ENCODE results near the gene PLXNA4.

DNA sequence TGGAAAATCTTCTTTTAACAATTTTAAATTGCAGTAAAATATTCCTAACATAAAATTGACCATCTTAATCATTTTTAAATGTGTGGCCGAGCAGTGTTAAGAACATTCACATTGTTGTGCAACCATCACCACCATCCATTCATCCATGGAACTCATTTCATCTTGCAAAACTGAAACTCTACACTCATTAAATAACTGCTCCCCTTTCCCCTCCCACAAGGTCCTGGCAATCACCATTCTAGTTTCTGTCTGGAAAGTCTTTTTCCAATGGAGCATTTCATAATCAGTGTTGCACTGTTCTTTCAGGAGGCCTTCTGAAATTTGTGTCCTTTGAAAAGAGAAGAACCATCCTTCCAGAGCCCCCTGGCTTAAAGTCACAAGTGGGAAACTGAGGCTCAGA lies 233.1 kb downstream of the PLXNA4 start:
- TF ChIP-seq EP300 (IDR thresholded peaks at IDR 0.05), result no peak
- TF ChIP-seq, protein P1, sequence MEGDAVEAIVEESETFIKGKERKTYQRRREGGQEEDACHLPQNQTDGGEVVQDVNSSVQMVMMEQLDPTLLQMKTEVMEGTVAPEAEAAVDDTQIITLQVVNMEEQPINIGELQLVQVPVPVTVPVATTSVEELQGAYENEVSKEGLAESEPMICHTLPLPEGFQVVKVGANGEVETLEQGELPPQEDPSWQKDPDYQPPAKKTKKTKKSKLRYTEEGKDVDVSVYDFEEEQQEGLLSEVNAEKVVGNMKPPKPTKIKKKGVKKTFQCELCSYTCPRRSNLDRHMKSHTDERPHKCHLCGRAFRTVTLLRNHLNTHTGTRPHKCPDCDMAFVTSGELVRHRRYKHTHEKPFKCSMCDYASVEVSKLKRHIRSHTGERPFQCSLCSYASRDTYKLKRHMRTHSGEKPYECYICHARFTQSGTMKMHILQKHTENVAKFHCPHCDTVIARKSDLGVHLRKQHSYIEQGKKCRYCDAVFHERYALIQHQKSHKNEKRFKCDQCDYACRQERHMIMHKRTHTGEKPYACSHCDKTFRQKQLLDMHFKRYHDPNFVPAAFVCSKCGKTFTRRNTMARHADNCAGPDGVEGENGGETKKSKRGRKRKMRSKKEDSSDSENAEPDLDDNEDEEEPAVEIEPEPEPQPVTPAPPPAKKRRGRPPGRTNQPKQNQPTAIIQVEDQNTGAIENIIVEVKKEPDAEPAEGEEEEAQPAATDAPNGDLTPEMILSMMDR (IDR thresholded peaks at IDR 0.05), result no peak

All from stomach (tissue), 4 donors.